DOHH2 (cell line): ENCODE results near the gene TM2D3.

Experiments used
- EZH2phosphoT487 ChIP-seq: fragments of 200-600 bp; sonication (generic); IDR thresholded peaks from 2 replicates; pipeline ENCODE4 v1.6.1; 2017; ENCODE audit warnings: borderline replicate concordance, mild to moderate bottlenecking, antibody characterized with exemption, low read length, moderate library complexity, mixed read lengths
- TF ChIP-seq, protein P1 (sequence below): fragments of 200-600 bp; sonication (generic); IDR thresholded peaks from one replicate; pipeline ENCODE4 v1.5.1; 2014; ENCODE audit warnings: antibody characterized with exemption, mild to moderate bottlenecking, low read depth, low read length; ENCODE audit not compliant: poor library complexity, severe bottlenecking

DNA sequence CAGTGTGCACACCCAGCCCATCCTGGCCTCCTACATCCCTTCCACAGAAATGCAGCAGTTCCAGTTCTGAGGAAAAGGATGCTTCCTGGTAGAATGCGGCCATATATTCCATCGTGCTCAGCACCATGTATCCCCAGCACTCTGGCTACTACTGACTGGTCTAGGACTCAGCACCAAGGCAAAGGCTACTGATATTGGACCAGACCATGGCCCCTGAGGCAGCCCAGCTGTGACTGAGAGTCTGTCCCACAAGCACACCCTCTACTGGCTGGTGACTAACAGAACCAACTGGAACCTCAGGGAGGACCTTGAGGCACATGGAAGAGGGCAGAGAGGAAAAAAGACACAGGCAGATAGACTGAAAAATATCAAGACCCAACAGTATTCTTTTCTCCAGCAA, 42.1 kb upstream of the TM2D3 start:
- TF ChIP-seq, protein P1, sequence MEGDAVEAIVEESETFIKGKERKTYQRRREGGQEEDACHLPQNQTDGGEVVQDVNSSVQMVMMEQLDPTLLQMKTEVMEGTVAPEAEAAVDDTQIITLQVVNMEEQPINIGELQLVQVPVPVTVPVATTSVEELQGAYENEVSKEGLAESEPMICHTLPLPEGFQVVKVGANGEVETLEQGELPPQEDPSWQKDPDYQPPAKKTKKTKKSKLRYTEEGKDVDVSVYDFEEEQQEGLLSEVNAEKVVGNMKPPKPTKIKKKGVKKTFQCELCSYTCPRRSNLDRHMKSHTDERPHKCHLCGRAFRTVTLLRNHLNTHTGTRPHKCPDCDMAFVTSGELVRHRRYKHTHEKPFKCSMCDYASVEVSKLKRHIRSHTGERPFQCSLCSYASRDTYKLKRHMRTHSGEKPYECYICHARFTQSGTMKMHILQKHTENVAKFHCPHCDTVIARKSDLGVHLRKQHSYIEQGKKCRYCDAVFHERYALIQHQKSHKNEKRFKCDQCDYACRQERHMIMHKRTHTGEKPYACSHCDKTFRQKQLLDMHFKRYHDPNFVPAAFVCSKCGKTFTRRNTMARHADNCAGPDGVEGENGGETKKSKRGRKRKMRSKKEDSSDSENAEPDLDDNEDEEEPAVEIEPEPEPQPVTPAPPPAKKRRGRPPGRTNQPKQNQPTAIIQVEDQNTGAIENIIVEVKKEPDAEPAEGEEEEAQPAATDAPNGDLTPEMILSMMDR, result no peak
- TF ChIP-seq EZH2phosphoT487, result no peak
